NCI-H1694 (cell line): ENCODE results near the gene SETD7.

ENCODE experiments used
- DNase-seq: peaks from one replicate; lab custom pipeline; 2025; lab: John Stamatoyannopoulos, UW

Gene SETD7

DNA sequence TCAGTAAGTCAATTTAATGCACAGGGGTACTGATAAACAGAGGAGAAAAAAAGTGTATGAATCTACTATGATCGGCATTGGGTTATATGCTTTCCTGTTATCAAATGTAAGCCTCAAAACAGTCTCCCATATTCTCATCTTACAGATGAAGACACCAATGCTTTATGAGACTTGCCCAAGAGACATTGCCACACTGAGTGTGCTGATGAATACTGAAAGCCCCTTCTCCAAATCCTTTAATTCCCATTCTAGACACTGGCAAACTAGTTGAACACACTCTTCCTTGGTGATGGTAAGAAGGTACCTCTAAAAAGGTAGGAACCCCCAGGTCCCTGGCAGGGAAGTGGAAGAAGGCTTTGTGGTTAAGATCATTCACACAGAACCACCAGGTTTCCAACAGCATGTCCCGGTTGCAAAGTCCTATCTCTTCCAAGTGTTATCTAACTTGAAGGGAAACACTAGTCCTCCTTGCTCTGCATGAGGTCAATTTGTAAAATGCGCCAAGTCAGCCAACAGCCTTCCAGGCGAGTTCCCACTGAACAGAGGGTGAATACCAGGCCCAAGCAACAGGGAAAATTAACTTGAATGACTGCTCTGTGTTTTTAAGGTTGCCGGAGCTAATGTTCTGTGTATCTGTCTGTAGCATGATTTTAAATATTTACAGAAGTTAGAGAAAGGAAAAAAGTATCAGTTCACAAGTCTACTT is 5.1 kb downstream of the SETD7 start:
- DNase-seq: no peak

GRCh38 chr4:139547979-139548378 is 8.0 kb downstream of the SETD7 start:
- no peak for DNase-seq

DNA sequence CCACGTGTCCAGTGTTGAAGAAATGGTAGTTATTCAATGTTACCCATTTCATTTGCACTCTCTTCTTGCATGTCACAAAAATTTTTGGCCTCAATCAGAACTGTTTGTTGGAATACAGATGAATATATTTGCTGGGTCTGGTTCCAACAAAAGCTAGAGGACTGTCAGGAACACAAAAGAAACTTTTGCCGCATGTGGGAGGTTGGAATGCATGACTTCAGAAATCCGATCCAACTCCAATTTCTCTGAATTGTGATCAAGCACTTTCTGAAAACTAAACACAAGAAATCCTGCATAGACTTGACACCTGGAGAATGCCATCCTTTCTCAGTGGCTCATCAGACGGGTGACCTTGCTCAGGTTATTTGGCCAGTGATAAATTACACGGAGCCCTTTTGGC is 15.4 kb downstream of the SETD7 start:
- no peak for DNase-seq

- no peak for DNase-seq
Observed at GRCh38 chr4:139540161-139540560, 15.9 kb downstream of the SETD7 start.

GRCh38 chr4:139537292-139537691 is 18.7 kb downstream of the SETD7 start:
- DNase-seq: no peak

DNA sequence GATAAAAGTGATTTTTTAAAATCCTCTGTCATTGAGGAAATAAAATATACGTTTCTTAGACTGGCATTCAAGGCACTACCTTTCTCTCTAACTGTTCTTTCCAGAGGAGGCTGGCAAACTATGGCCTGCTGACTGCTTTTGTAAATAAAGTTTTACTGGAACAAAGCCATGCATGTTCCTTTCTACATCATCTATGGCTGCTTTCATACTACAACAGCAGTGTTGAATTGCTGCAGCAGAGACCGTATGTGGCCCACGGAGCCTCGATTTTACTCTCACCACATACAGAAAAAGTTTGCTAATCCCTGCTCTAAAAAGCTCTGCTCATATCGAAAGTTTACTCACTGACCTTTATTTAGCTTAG is 20.2 kb downstream of the SETD7 start:
- no peak for DNase-seq

GRCh38 chr4:139535228-139535870 is 20.7 kb downstream of the SETD7 start:
- DNase-seq: no peak

- DNase-seq: no peak
Observed at GRCh38 chr4:139534287-139534950, 21.6 kb downstream of the SETD7 start.

GRCh38 chr4:139533511-139533910 is 22.5 kb downstream of the SETD7 start:
- no peak for DNase-seq

DNA sequence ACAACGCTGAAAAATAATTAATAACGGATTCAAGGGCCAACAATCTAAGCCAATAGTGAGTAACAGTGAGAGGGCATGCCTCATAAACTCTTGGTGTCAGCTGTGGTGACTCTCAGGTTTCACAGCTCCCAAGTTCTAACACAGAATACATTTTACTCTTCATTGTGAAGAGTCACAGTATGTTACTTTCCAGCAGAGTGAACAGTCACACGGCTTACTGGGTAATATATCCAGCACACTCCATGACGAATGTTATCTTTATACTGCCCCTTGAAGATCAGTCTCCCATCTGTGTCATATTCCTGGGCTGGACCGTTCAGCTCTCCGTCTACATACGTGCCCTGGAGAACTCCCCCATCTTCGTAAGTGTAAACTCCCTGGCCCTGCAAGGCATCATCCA is 23.1 kb downstream of the SETD7 start:
- DNase-seq: peak; percentile 1

GRCh38 chr4:139530833-139531427 is 25.1 kb downstream of the SETD7 start:
- peak; percentile 29 for DNase-seq

GRCh38 chr4:139528377-139529005 is 27.5 kb downstream of the SETD7 start:
- no peak for DNase-seq

DNA sequence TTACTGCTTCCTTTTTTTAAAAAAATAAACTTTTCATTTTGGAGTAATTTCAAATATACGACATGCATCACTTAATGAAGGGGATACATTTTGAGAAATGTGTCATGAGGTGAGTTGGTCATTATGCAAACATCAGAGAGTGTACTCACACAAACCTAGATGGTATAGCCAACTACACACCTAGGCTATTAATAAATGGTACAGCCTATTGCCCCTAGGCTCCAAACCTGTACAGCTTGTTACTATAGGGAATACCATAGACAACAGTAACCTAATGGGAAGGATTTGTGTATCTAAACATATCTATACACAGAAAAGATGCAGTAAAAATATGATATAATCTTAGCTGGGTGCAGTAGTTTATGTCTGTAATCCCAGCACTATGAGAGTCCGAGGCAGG is 29.1 kb downstream of the SETD7 start:
- DNase-seq: no peak

- no peak for DNase-seq
Observed at GRCh38 chr4:139525414-139525813, 30.6 kb downstream of the SETD7 start.

- DNase-seq: no peak
Observed at GRCh38 chr4:139524062-139524631, 31.9 kb downstream of the SETD7 start.

GRCh38 chr4:139523076-139523475 is 32.9 kb downstream of the SETD7 start:
- no peak for DNase-seq

DNA sequence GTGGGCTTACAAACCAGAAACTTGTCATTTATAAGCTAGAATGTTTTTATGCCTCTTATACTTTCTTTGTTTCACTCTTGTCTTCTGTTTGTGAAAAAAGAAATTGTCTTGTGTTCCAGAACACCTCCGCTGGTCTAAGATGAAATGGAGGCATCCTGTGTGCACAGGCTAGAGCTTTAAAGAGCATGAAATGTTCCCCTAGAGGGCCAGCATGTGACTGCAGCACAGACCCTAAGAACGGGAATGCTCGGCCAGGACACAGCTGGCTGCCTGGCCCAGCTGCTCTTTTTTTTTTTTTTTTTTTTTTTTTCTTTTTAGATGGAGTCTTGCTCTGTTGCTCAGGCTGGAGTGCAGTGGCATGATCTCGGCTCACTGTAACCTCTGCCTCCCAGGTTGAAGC is 33.6 kb downstream of the SETD7 start:
- DNase-seq: no peak

DNA sequence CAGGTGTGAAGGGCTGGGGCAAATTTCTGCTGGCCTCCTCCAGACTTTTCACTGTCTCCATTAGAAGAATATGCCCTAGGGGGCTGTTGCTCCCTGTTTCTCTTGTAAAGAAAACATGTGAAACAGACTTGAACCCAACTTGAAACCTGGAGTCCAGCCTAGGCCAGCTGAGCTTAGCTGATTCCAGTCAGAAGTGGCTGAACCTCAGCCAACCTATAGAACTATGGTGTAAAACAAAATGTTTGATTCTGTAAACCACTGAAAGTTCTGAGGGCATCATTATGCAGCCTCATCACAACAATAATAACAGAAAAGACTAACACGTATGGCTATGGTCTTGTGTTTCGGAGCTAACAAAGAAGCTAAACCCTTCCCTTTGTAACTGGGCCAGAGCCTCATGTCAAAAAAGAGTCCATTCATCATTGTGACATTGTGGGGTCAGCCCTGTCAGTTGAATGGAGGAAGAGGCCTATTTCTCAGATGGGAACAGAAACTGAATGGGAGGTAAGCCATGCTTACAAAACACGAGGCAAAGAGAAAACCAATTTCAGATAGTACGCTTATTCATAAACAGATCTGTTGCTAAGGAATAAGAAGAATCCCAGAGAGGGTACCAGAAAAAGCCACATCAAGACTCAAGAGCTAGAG is 34.1 kb downstream of the SETD7 start:
- no peak for DNase-seq

GRCh38 chr4:139515531-139515958 is 40.5 kb downstream of the SETD7 start:
- no peak for DNase-seq

DNA sequence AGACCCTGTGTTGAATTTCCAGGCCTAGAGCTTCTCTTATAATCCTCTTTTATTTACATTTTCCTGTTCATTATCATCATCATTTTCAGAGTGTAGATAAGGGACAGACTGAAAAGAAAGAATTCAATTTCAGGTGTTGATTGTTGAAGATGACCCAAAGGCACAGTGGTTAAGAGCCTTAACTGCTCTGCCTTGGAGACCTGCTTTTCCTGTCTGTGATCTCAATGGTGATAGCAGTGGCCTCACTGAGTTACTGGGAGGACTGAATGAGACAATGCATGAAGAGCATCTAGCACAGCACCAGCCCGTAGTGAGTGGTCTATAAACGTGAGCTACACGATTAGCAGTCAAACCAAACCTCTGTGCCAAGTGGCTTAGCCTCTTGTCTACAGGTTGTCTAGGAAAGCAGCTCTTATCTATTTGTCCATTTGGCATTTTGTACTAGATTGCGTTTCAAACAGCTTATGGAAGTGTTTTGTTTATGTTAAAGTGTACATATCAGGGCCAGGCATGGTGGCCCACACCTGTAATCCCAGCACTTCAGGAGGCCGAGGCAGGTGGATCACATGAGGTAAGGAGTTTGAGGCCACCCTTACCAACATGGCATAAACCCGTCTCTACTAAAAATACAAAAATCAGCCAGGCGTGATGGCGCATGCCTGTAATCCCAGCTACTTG is 41.5 kb downstream of the SETD7 start:
- DNase-seq: no peak

DNA sequence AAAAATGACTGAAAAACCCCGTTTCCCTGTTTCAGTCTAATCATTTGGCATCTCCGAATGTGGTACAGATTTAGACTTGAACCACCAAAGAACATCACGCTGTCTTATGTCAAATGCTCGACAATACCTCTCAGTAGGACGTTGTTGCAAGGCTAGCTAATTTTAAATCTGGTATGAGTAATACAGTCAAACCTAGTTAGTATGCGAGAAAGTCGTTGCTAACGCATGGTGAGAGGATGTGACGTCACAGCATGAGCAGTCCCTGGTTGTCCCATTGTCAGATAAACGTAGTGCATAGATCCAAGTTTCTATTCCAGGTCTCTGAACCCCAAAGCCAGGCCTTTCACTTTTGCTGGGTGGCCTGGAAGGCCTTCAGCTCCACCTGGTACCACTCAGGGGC is 44.7 kb downstream of the SETD7 start:
- DNase-seq: no peak
